NOMO-1 treated with DMSO at 0.1 percent for 48 hours (cell line): Measurements from ENCODE around the gene ATG4A.

Experiments
- DNase-seq: peaks from one replicate; lab custom pipeline; 2025; ENCODE audit not compliant: unreplicated experiment; lab: John Stamatoyannopoulos, UW

The ATG4A gene

GRCh38 chrX:108091264-108091877, at the start of gene ATG4A, which contains the start of gene PSMD10:
Gene ATG4A (plus strand): TSS chrX:108091778. CDS start chrX:108091827, 49 bp downstream.
Gene PSMD10 (minus strand): TSS chrX:108091542. CDS start chrX:108091520, 22 bp downstream.
- peak; percentile 95 for DNase-seq

DNA sequence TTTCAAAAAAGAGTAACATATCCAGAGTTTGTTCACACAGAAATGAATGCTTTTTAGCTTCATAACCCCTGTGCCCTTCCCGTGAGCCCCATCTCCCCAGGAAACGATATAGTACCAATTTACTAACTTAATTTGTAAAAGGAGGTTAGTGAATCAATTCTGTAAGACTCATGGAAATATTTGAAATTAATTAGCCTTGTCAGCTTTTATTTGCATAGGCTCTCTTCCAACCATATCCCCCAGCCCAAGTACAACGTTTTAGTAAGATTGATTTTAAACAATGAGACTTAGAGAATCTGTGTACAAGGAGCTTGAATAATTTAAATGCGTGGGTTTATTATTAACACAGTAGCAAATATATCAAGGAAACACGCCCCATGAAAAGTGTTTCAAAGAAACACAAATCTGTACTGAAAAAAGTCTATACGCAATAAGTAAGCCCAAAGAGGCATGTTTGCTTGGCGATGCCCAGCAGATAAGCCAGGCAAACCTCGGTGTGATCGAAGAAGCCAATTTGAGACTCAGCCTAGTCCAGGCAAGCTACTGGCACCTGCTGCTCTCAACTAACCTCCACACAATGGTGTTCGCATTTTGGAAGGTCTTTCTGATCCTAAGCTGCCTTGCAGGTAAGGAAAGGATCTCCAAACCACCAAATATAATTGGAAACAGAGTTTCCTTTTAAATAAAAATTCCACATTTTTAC, 46.9 kb upstream of the ATG4A start, which contains the start of gene VSIG1:
Gene VSIG1 (plus strand): TSS at position 512 of the 703 bp plus-strand sequence. CDS start 66 bp downstream, at position 578.
- DNase-seq, result no peak

DNA sequence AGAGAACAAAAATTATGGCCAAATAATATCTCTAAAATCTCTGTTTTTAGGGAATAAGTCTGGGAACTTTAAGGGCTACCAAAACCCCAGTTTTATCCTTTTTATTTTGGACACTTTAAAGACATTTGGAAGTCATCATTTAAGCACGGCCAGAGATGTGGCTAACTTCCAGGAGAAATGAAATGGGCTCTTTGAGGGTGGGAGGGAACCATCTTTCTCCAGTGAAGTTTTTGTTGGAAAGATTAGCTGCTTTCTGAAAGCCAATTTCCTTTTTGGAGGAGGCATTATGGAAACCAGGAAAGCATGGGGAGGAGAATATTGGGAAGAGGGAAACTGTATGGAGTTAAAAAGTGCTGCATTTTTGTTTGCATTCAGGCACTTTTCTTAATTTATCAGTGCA, 41.9 kb upstream of the ATG4A start:
- no peak for DNase-seq

DNA sequence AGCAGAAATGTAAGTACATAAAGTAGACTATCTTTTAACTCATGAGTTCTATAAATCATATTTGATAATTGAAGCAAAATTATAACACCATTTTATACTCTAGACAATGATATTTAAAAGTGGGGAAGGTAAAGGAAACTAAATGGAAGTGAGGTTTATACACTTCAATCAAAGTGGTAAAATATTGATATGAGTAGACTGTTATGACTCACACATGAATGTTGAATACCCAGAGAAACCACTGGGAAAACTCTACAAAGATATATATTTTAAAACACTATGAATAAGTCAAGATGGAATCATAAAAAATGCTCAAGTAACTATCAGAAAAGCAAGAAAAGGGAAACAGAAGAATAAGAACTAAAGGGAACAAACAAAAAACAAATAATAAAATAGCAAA, 38.4 kb upstream of the ATG4A start:
- DNase-seq, result no peak

GRCh38 chrX:108055546-108055945, 36.0 kb upstream of the ATG4A start:
- DNase-seq, result no peak

- no peak for DNase-seq
Measured at GRCh38 chrX:108059801-108060200, 31.8 kb upstream of the ATG4A start.

- DNase-seq, result no peak
Measured at GRCh38 chrX:108064001-108064400, 27.6 kb upstream of the ATG4A start.

GRCh38 chrX:108064613-108065012, 27.0 kb upstream of the ATG4A start:
- no peak for DNase-seq

GRCh38 chrX:108068121-108068520, 23.5 kb upstream of the ATG4A start:
- DNase-seq, result no peak

GRCh38 chrX:108070891-108071290, 20.7 kb upstream of the ATG4A start:
- DNase-seq, result no peak

DNA sequence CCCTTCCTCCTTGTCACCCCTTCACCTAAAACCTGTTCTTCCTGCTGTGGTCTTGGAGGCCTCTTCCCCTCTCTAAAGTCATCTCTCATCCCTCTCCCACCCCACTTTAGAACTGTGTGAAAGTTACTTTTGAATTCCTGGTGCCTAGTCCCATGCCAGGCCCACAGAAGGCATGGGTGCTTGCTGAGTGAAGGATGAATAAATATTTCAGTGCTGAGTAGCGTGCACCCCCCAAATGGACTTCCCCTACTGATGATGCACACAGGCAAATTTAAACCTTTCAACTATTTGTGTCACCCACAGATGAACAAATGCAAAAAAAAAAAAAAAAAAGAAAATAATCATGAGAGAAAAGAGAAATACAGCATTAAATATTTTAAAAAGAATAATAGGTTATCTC, 20.0 kb upstream of the ATG4A start:
- no peak for DNase-seq

DNA sequence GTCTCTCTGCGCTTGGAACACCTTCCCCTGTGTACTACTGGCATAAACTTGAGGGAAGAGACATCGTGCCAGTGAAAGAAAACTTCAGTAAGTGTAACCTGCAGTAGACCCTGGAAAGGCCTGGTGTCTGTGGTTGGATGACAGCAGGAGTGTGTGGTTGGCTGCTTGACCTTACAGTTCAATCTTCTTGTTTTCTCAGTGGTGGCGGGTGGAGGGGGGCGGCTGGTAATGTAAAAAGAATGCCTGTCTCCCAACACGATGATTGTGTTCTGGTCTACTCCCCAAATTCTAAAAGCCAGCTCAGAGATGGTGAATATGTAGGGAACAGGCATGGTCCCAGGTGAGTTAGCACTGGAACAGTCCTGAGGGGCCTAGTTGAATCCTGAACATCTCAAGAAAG, 18.8 kb upstream of the ATG4A start:
- no peak for DNase-seq

DNA sequence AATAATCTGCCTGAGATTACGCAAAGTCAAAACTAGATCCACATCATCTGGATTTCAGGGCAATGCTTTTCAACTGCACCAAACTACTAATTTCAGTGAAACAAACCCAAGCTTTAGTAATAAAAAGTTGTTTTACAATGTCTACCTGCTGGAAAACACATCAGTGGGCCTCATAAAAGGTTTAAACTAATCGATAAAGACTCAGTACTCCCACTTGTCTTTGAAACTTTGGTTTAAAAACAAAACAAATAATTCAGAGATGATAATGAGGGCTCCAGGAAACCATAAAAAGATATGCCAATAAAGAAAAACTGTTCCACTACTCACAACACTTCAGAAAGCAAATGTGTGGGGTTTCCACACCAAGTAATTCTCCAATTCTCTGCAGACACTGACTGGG, 10.5 kb upstream of the ATG4A start:
- DNase-seq, result no peak

DNA sequence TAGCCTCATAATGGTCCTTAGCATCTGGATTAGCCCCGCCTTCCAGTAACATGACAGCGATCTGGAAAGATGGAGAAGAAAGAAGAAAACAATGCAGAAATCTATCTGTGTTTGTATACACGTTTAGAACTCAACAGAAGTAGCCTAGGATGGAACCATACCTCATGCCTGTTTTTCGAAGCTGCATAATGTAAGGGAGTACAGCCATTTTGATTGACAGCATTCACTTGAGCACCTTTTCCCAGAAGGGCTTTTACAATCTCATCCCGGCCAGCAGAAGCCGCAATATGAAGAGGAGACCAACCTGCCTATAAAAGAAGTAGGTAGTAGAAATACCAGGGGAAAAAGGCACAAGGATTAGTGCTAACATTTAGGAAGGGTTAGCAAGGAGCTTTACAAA, 3.8 kb upstream of the ATG4A start:
- DNase-seq, result no peak

DNA sequence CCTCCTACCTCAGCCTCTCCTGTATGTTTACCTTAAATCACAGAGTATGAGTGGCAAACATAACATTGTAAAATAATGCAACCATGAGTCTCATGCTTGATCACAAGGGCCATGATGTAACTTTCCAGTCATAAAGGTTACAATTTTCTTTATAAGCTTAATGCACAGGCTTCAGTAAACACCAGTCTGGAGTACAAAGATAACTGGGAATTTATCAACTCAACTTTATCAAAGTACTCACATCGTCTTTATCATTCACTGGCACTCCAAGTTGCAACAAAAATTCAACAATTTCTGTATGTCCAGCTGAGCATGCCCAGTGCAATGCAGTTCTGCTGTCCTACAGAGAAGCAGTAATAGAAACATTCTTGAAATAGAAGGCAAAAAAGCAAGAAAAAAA, 3.1 kb upstream of the ATG4A start:
- no peak for DNase-seq

- DNase-seq, result peak; percentile 29
Measured at GRCh38 chrX:108090491-108091263, 901 bp upstream of the ATG4A start.

DNA sequence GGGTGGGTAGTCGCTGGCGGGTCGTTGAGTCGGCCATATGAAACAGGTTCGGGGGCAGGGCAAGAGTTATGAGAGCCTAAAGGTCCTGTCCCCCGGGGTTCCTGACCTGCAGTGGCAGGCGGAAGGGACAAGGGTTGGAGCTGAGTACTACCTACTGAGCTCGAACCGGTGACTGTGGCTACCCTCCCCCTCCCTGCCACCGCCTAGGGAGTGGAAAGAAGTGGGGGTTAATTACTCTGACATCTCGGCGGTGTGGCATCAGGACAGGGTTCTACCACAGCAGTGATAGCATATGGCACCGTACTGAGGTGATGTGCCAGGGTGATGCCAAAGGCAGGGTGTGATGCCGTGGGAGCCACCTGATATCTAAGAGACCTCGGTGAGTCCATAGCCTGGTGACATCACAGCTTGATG, 307 bp downstream of the ATG4A start:
- DNase-seq, result no peak

DNA sequence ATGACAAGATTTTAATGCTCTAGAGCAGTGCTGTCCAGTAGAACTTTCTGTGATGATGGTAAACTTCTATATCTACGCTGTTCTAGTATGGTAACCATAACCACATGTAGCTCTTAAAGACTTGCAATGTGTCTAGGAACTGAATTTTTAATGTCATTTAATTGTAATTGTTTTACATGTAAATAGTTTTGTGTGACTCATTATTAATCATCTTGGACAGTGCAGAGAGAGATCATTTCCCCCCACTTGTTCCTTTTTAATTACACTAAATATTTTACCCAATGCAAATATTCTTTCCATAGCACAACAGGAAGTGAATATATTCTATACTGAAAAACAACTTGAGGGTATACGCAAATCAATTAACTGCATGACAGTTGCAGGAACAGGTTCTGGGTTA, 5.8 kb downstream of the ATG4A start:
- DNase-seq, result no peak

- no peak for DNase-seq
Measured at GRCh38 chrX:108105473-108105872, 13.9 kb downstream of the ATG4A start.

- no peak for DNase-seq
Measured at GRCh38 chrX:108114541-108114940, 23.0 kb downstream of the ATG4A start.

DNA sequence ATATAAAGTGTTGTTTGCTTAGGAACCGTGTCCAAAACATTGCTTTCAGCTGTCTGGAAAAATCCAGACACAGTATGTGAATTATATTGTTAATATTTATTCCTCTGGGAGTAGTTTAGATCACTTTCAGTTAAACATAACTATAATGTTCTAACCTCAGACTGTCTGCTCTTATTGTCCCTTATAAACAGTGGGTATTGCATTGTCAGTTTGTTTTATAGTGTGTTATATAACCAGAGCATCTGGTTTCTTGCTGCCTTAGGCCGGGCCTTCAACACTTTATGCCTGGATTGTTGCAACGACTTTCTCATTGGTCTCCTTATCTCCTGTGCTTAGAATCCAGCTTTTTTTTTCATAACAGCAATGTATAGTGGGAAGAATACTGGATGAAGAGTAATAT, 26.4 kb downstream of the ATG4A start:
- DNase-seq, result no peak

- no peak for DNase-seq
Measured at GRCh38 chrX:108121291-108121690, 29.7 kb downstream of the ATG4A start.
